T-helper 1 cell treated with Interleukin-12 subunit alpha and Interleukin-12 subunit beta and Interleukin-4 antibody, amounts not matched to agents 30 ng/mL and 1 ng/mL, for 36 hours (primary cell): Measurements from ENCODE around the gene OAS2. TPM values are rescaled to one million over a fixed set of nuclear protein-coding genes. Genes with fewer than 3 reads are reported as not detected.

ENCODE experiments used
- intact Hi-C: fragments of 100-400 bp; cut with micrococcal nuclease; formaldehyde crosslinking; loops from one replicate; pipeline ENCODE4 v1.15.1; 2024
- total RNA-seq: library from RNA; stranded (reverse); gene quantifications from 2 replicates; pipeline ENCODE4 v1.2.3, GENCODE V29; 2022

Gene OAS2
- total RNA-seq, result 213 and 215 TPM in 2 replicates

GRCh38 chr12:112978163-112979040, at the start of gene OAS2:
OAS2 (plus strand) TSS chr12:112978519; CDS start chr12:112978609, 90 bp downstream.
- intact Hi-C loops, result loop anchor here (1.0 to 10.0 kb wide), 12 partner anchors 10 to 964 kb away; partner anchors contain the start of genes ERP29, OAS1, OAS3 and PLBD2

GRCh38 chr12:112928978-112929377, 49.3 kb upstream of the OAS2 start:
- intact Hi-C loops, result no loop called here

- intact Hi-C loops, result no loop called here
Measured at GRCh38 chr12:112929715-112930114, 48.6 kb upstream of the OAS2 start.

GRCh38 chr12:112930350-112930749, 48.0 kb upstream of the OAS2 start:
- intact Hi-C loops, result no loop called here

GRCh38 chr12:112932485-112933128, 45.7 kb upstream of the OAS2 start:
- intact Hi-C loops, result no loop called here

GRCh38 chr12:112933129-112933505, 45.2 kb upstream of the OAS2 start:
- intact Hi-C loops, result no loop called here

GRCh38 chr12:112936264-112936663, 42.1 kb upstream of the OAS2 start:
- intact Hi-C loops, result no loop called here

- intact Hi-C loops, result no loop called here
Measured at GRCh38 chr12:112936927-112937326, 41.4 kb upstream of the OAS2 start.

GRCh38 chr12:112937741-112938719, 40.3 kb upstream of the OAS2 start, which contains the start of gene OAS3:
OAS3 (plus strand) TSS chr12:112938474; CDS start chr12:112938531, 57 bp downstream.
- intact Hi-C loops, result loop anchor here (1.0 to 2.0 kb wide), 4 partner anchors 32 to 247 kb away; partner anchors contain the start of genes DDX54, OAS1, OAS2 and RITA1

GRCh38 chr12:112938751-112939150, 39.6 kb upstream of the OAS2 start:
- intact Hi-C loops, result loop anchor here (1.0 to 2.0 kb wide), 4 partner anchors 32 to 246 kb away; partner anchors contain the start of genes DDX54, OAS1, OAS2 and RITA1

- intact Hi-C loops, result loop anchor here (2.0 kb wide), 1 partner anchor 245 kb away; the partner anchor contains the start of genes DDX54 and RITA1
Measured at GRCh38 chr12:112939761-112940381, 38.4 kb upstream of the OAS2 start.

GRCh38 chr12:112941528-112942335, 36.6 kb upstream of the OAS2 start:
- intact Hi-C loops, result no loop called here

GRCh38 chr12:112942572-112942971, 35.7 kb upstream of the OAS2 start:
- intact Hi-C loops, result no loop called here

GRCh38 chr12:112944024-112944690, 34.2 kb upstream of the OAS2 start:
- intact Hi-C loops, result no loop called here

- intact Hi-C loops, result no loop called here
Measured at GRCh38 chr12:112945515-112945914, 32.8 kb upstream of the OAS2 start.

GRCh38 chr12:112946236-112947000, 31.9 kb upstream of the OAS2 start:
- intact Hi-C loops, result no loop called here

- intact Hi-C loops, result no loop called here
Measured at GRCh38 chr12:112947314-112947713, 31.0 kb upstream of the OAS2 start.

- intact Hi-C loops, result no loop called here
Measured at GRCh38 chr12:112947761-112948160, 30.6 kb upstream of the OAS2 start.
